OCI-LY3 (cell line): ENCODE results near the gene USP10.

Experiments used
- H2AFZ ChIP-seq: fragments of 200-600, 300-600 bp; shearing (Covaris generic); 2 replicates; pipeline ENCODE4 v1.6.0; 2014; ENCODE audit warnings: antibody characterized with exemption, low read depth, low read length
- H3K27ac ChIP-seq: fragments of 200-600, 300-600 bp; sonication (generic); 2 replicates; pipeline ENCODE4 v1.5.1; 2014; ENCODE audit warnings: mild to moderate bottlenecking, low read length, moderate library complexity, mixed read lengths
- H3K27me3 ChIP-seq: fragments of 200-600, 300-600 bp; sonication (generic); 2 replicates; pipeline ENCODE4 v1.6.1; 2014; ENCODE audit warnings: low read depth, low read length, mixed read lengths
- H3K36me3 ChIP-seq: fragments of 200-600, 300-600 bp; sonication (generic); replicated peaks from 2 replicates; pipeline ENCODE3; 2014; ENCODE audit warnings: low read depth, low read length, mixed read lengths
- H3K4me1 ChIP-seq: fragments of 300-600, 200-600 bp; sonication (generic); 2 replicates; pipeline ENCODE4 v1.6.1; 2014; ENCODE audit warnings: low read length, mixed read lengths
- H3K4me2 ChIP-seq: fragments of 200-600, 300-600 bp; sonication (generic); 2 replicates; pipeline ENCODE4 v1.6.1; 2014; ENCODE audit warnings: low read length, mixed read lengths
- H3K4me3 ChIP-seq: fragments of 300-600, 200-600 bp; sonication (generic); 2 replicates; pipeline ENCODE4 v1.5.1; 2014; ENCODE audit warnings: antibody characterized with exemption, mild to moderate bottlenecking, low read length, moderate library complexity
- H3K79me2 ChIP-seq: fragments of 300-600, 200-600 bp; shearing (Covaris generic); 2 replicates; pipeline ENCODE4 v1.6.1; 2014; ENCODE audit warnings: mild to moderate bottlenecking, low read length, mixed read lengths
- H3K9ac ChIP-seq: fragments of 300-600, 200-600 bp; shearing (Covaris generic); 2 replicates; pipeline ENCODE4 v1.6.0; 2014; ENCODE audit warnings: mild to moderate bottlenecking, low read length, moderate library complexity
- H3K9me3 ChIP-seq: fragments of 200-600, 300-600 bp; shearing (Covaris generic); 2 replicates; pipeline ENCODE4 v1.6.1; 2014; ENCODE audit warnings: low read length, mixed read lengths; ENCODE audit not compliant: insufficient read depth
- H4K20me1 ChIP-seq: fragments of 200-600, 300-600 bp; sonication (generic); 2 replicates; pipeline ENCODE4 v1.6.1; 2016; ENCODE audit warnings: low read length, mixed read lengths; ENCODE audit not compliant: insufficient read depth
- EZH2phosphoT487 ChIP-seq: fragments of 200-600 bp; shearing (Covaris generic); IDR thresholded peaks from 2 replicates; pipeline ENCODE4 v1.6.1; 2018; ENCODE audit warnings: antibody characterized with exemption, mixed run types, low read depth
- TF ChIP-seq, protein P1 (sequence below): fragments of 200-600, 300-600 bp; sonication (generic); IDR thresholded peaks from 2 replicates; pipeline ENCODE4 v1.5.1; 2014; ENCODE audit warnings: antibody characterized with exemption, low read length, low read depth

USP10 gene

DNA sequence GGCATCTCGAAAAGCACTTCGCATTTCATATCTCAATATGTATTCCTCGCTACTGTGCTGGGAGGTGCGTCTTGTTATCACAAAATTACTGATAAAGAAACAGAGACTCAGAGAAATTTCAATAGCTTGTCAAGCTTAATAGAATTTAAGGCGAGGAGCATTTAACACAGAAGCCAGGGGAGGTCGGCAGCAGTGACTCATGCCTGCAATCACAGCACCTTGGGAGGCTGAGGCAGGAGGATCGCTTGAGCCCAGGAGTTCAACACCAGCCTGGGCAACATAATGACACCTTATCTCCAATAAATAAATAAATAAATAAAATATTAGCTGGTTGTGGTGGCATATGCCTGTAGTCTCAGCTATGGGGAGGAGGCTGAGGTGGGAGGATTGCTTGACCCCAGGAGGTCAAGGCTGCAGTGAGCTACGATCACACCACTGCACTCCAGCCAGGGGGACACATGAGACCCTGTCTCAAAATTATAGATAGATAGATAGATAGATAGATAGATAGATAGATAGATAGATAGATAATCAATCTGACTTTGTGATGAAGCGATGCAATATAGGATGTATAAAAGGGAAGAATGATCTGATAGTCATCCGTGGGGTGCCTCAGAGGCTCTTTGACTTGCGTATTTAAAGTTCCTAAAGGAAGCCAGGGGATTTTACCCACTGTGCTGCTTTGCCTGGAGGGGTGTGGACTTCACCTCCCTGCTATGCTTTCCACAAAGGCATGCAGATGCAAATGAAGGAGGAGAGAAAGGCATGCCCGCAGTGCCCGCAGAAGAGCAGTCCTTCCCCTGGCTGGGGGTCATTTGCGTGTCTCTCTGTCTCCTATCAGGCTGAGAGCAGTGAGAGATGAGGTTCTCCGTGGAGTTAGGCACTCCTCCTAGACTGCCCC is 15.9 kb upstream of the USP10 start:
- no peak overlapping the region for H3K4me3 ChIP-seq
- peaks cover 5% of the 10 kb centered on the region for H3K4me1 ChIP-seq
- H3K36me3 ChIP-seq = no peaks in the 10 kb centered on the region
- H3K9me3 ChIP-seq = no peaks in the 10 kb centered on the region
- no peak overlapping the region for H2AFZ ChIP-seq
- no peak overlapping the region for H3K9ac ChIP-seq
- H3K27me3 ChIP-seq = peaks cover 57% of the 10 kb centered on the region
- H3K79me2 ChIP-seq = no peaks in the 10 kb centered on the region
- no peak overlapping the region for H3K4me2 ChIP-seq
- H3K27ac ChIP-seq = no peak overlapping the region
- no peak for TF ChIP-seq EZH2phosphoT487
- TF ChIP-seq, protein P1, sequence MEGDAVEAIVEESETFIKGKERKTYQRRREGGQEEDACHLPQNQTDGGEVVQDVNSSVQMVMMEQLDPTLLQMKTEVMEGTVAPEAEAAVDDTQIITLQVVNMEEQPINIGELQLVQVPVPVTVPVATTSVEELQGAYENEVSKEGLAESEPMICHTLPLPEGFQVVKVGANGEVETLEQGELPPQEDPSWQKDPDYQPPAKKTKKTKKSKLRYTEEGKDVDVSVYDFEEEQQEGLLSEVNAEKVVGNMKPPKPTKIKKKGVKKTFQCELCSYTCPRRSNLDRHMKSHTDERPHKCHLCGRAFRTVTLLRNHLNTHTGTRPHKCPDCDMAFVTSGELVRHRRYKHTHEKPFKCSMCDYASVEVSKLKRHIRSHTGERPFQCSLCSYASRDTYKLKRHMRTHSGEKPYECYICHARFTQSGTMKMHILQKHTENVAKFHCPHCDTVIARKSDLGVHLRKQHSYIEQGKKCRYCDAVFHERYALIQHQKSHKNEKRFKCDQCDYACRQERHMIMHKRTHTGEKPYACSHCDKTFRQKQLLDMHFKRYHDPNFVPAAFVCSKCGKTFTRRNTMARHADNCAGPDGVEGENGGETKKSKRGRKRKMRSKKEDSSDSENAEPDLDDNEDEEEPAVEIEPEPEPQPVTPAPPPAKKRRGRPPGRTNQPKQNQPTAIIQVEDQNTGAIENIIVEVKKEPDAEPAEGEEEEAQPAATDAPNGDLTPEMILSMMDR = no peak
- no peaks in the 10 kb centered on the region for H4K20me1 ChIP-seq

DNA sequence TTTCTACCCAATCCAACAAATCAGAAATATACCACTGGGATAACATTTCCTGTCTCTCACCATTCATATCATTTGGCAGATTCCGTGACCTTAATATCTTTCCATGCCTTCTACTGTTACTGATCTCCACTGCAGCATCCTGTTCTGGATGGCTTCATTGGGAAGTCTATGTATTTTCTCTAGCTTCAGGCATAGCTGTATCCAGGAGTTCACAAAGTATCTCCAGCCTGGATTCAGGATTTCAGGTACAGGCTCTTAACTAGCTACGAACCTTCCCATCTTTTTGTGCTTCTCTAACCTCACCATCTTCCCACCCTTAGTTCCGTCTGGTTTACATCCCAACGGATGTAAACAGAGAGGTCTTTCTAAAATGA is 15.2 kb upstream of the USP10 start:
- Histone ChIP-seq H2AFZ (no peak overlapping the region), H3K9me3 (no peaks in the 10 kb centered on the region), H3K4me2 (no peak overlapping the region), H3K27me3 (peaks cover 60% of the 10 kb centered on the region), H3K27ac (no peak overlapping the region), H3K4me1 (peaks cover 5% of the 10 kb centered on the region), H3K36me3 (no peaks in the 10 kb centered on the region), H3K9ac (no peak overlapping the region), H4K20me1 (no peaks in the 10 kb centered on the region), H3K79me2 (no peaks in the 10 kb centered on the region), H3K4me3 (no peak overlapping the region)
- no peak for TF ChIP-seq EZH2phosphoT487
- TF ChIP-seq, protein P1 = no peak

- no peaks in the 10 kb centered on the region for H3K9me3 ChIP-seq
- no peak overlapping the region for H3K9ac ChIP-seq
- peaks cover 60% of the 10 kb centered on the region for H3K27me3 ChIP-seq
- H3K79me2 ChIP-seq = no peaks in the 10 kb centered on the region
- H4K20me1 ChIP-seq = no peaks in the 10 kb centered on the region
- H2AFZ ChIP-seq = no peak overlapping the region
- no peak overlapping the region for H3K27ac ChIP-seq
- TF ChIP-seq, protein P1 = no peak
- TF ChIP-seq EZH2phosphoT487 = no peak
- H3K36me3 ChIP-seq = no peaks in the 10 kb centered on the region
- no peak overlapping the region for H3K4me3 ChIP-seq
- no peak overlapping the region for H3K4me2 ChIP-seq
- peaks cover 5% of the 10 kb centered on the region for H3K4me1 ChIP-seq
Measured at GRCh38 chr16:84685210-84685609, 14.6 kb upstream of the USP10 start.

DNA sequence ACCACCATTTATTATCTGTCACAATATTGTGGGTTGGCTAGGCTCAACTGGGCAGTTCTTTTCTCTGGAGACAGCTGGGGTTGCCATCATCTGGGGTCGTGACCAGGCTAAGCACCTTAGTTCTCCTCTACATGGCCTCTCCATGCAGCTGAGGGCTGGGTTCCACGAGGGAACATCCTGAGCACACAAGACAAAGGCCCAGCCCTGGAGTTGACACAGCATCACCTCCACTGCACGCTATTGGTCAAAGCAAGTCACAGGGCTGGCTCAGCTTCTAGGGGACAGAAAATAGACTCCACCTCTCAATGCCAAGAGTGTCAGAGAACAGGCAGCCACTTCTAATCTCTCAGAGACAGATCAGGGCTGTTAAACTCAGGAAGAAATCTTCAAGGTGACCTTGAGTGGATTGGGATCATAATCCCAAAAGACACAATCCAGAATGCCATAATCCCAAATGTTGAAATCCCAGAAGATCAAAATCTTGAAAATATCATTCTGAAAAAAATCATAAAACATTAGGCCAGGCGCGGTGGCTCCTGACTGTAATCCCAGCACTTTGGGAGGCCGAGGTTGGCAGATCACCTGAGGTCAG is 13.0 kb upstream of the USP10 start:
- Histone ChIP-seq H2AFZ (no peak overlapping the region), H3K4me1 (peaks cover 5% of the 10 kb centered on the region), H3K9ac (no peak overlapping the region), H3K36me3 (no peaks in the 10 kb centered on the region), H4K20me1 (no peaks in the 10 kb centered on the region), H3K4me2 (no peak overlapping the region), H3K79me2 (no peaks in the 10 kb centered on the region), H3K9me3 (no peaks in the 10 kb centered on the region), H3K27me3 (peaks cover 46% of the 10 kb centered on the region), H3K27ac (no peak overlapping the region), H3K4me3 (no peak overlapping the region)
- TF ChIP-seq EZH2phosphoT487 = no peak
- TF ChIP-seq, protein P1 = no peak
